RWPE2 (cell line): ENCODE measurements around the gene SAMD15.

Source experiments
- ATAC-seq: fragments of 200-7000 bp; cut with Tn5 transposase; 3 replicates; pipeline ENCODE4 v1.9.1; 2021; ENCODE audit warnings: low read depth
- DNase-seq: peaks from one replicate; pipeline ENCODE4 v3.0.0-alpha.2; 2020; ENCODE audit warnings: low spot score
- H3K27ac ChIP-seq: fragments of 450-650 bp; 2 replicates; pipeline ENCODE4 v1.5.1; 2017; ENCODE audit warnings: mild to moderate bottlenecking; ENCODE audit not compliant: poor library complexity, severe bottlenecking
- H3K27me3 ChIP-seq: fragments of 250-450 bp; sonication (Bioruptor Pico); 2 replicates; pipeline ENCODE4 v1.5.1; 2021; ENCODE audit warnings: mild to moderate bottlenecking, moderate library complexity; ENCODE audit not compliant: insufficient read depth, poor library complexity, severe bottlenecking
- H3K36me3 ChIP-seq: fragments of 250-450 bp; sonication (Bioruptor Pico); 2 replicates; pipeline ENCODE4 v1.5.1; 2020; ENCODE audit warnings: low read depth, mild to moderate bottlenecking, moderate library complexity
- H3K4me1 ChIP-seq: fragments of 250-450 bp; sonication (Bioruptor Pico); 2 replicates; pipeline ENCODE4 v1.5.1; 2021; ENCODE audit warnings: mild to moderate bottlenecking, moderate library complexity; ENCODE audit not compliant: insufficient read depth, poor library complexity, severe bottlenecking
- H3K4me3 ChIP-seq: fragments of 250-450 bp; sonication (Bioruptor Pico); 2 replicates; pipeline ENCODE4 v1.5.1; 2021; ENCODE audit warnings: mild to moderate bottlenecking, moderate library complexity; ENCODE audit not compliant: severe bottlenecking
- H3K9me3 ChIP-seq: fragments of 250-450 bp; sonication (Bioruptor Pico); 2 replicates; pipeline ENCODE4 v1.5.1; 2021; ENCODE audit warnings: mild to moderate bottlenecking, moderate library complexity; ENCODE audit not compliant: severe bottlenecking
- CTCF ChIP-seq: fragments of 450-650 bp; IDR thresholded peaks from one replicate; pipeline ENCODE4 v1.5.1; 2017; ENCODE audit warnings: mild to moderate bottlenecking, moderate library complexity; ENCODE audit not compliant: poor library complexity, severe bottlenecking

SAMD15 gene

DNA sequence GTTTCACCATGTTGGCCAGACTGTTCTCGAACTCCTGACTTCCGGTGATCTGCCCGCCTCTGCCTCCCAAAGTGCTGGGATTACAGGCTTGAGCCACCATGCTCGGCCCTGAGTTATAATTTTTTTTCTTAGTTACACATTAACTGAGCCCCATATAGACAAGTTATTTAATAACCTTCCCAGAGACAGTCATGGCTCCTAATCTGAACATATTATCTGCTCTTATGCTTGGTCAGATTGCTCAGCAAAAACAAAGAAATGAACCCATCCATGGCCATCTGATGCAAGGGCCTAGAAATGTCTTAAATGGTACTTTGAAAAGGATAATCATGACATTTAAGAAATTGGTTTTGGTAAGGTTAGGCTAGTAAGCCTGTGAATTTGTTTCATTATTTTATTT is 13.0 kb downstream of the SAMD15 start:
- Histone ChIP-seq H3K4me1 (no peaks in the 10 kb centered on the region), H3K9me3 (no peaks in the 10 kb centered on the region), H3K27me3 (no peaks in the 10 kb centered on the region), H3K4me3 (no peak overlapping the region), H3K27ac (no peak overlapping the region), H3K36me3 (no peaks in the 10 kb centered on the region)
- TF ChIP-seq CTCF, result no peak
- ATAC-seq (no peak), DNase-seq (no peak)

GRCh38 chr14:77400216-77400615 is 23.0 kb downstream of the SAMD15 start:
- Histone ChIP-seq H3K27ac (no peak overlapping the region), H3K4me3 (no peak overlapping the region), H3K27me3 (no peaks in the 10 kb centered on the region), H3K4me1 (no peaks in the 10 kb centered on the region), H3K9me3 (no peaks in the 10 kb centered on the region), H3K36me3 (no peaks in the 10 kb centered on the region)
- no peak for TF ChIP-seq CTCF
- ATAC-seq (no peak), DNase-seq (no peak)

- Histone ChIP-seq H3K36me3 (no peaks in the 10 kb centered on the region), H3K27ac (no peak overlapping the region), H3K4me3 (no peak overlapping the region), H3K9me3 (no peaks in the 10 kb centered on the region), H3K27me3 (peaks cover 3% of the 10 kb centered on the region), H3K4me1 (no peaks in the 10 kb centered on the region)
- TF ChIP-seq CTCF, result no peak
- ATAC-seq (no peak), DNase-seq (no peak)
Measured at GRCh38 chr14:77403768-77404167, 26.6 kb downstream of the SAMD15 start.

- Histone ChIP-seq H3K4me3 (no peak overlapping the region), H3K9me3 (no peaks in the 10 kb centered on the region), H3K27ac (no peak overlapping the region), H3K36me3 (no peaks in the 10 kb centered on the region), H3K27me3 (peaks cover 3% of the 10 kb centered on the region), H3K4me1 (no peaks in the 10 kb centered on the region)
- ATAC-seq (no peak), DNase-seq (no peak)
- no peak for TF ChIP-seq CTCF
Measured at GRCh38 chr14:77406086-77406485, 28.9 kb downstream of the SAMD15 start.

DNA sequence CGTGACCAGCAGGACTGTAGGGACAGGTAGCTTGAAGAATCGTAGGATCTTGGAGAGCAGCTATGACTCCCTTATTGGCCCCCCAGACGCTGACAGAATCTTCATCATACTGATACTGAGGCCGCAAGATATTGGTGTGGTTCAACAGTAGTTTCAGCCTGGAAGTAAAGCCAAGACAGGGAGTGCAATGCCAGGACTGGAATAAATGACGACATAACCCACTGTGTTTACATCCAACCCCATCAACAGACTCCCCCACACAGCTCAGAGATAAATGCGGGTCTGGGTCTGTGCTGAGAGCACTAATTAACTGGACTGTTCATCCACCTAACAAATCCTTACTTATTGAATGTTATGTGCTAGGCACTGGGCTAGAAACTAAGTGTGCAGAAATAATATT is 29.5 kb downstream of the SAMD15 start:
- peaks cover 3% of the 10 kb centered on the region for H3K27me3 ChIP-seq
- no peaks in the 10 kb centered on the region for H3K36me3 ChIP-seq
- no peak overlapping the region for H3K4me3 ChIP-seq
- ATAC-seq (no peak), DNase-seq (no peak)
- H3K9me3 ChIP-seq, result no peaks in the 10 kb centered on the region
- no peaks in the 10 kb centered on the region for H3K4me1 ChIP-seq
- H3K27ac ChIP-seq, result no peak overlapping the region
- TF ChIP-seq CTCF, result no peak
